ENCODE data around the gene PCNT.
"Not testable (repeated sequence)": the region's sequence is repeated elsewhere in the genome, so short reads cannot be mapped to it uniquely, and the experiment has no call there.

Gene PCNT

DNA sequence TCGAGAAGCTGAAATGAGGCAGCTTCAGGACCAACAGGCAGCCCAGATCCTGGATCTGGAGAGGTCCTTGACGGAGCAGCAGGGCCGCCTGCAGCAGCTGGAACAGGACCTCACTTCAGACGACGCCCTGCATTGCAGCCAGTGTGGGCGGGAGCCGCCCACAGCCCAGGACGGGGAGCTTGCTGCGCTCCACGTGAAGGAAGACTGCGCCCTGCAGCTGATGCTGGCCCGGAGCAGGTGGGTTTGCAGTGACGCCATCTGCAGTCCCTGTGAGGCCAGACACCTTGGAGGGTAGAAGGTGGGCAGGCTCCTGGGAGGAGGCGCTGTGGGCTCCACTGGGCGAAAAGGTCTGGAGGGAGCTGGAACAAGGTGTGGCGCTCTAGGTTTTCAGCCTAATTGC lies 39.7 kb downstream of the PCNT start:
- DNase-seq, result no peak

DNA sequence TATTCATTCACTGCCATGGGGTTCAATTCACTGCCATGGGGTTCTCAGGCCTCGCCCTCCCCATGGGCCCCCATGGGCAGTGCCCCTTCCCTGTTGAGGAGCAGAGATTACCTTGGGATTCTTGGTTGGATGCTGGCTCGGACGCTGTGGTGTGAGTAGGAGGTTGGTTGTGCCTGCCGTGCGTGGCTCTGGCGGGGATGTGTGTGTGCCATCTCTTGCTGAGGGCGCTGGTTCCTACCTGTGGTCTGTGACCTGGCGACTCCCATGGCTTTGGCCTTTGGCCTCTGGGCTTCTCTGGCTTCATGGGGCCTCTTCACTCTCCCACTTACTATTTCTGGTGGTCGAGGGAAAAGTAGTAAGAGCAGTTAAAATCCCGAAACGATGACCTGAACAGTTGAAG lies 42.1 kb downstream of the PCNT start:
- DNase-seq, result no peak

- no peak for DNase-seq
Observed at GRCh38 chr21:46366561-46366960, 42.6 kb downstream of the PCNT start.

DNA sequence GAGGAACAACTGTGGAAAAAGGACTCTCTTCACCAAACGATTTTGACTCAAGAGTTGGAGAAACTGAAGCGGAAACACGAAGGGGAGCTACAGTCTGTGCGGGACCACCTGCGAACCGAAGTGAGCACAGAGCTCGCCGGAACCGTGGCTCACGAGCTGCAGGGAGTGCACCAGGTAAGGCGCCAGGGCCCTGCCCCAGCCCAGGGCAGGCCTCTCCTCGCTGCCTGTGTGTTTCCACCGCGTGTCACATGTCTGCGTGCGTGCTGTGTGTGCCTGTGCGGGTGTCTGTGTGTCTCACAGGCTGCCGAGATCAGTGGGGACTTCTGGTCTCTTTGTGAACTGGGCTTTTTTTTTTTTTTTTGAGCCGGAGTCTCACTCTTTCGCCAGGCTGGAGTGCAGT lies 43.0 kb downstream of the PCNT start:
- DNase-seq, result no peak

DNA sequence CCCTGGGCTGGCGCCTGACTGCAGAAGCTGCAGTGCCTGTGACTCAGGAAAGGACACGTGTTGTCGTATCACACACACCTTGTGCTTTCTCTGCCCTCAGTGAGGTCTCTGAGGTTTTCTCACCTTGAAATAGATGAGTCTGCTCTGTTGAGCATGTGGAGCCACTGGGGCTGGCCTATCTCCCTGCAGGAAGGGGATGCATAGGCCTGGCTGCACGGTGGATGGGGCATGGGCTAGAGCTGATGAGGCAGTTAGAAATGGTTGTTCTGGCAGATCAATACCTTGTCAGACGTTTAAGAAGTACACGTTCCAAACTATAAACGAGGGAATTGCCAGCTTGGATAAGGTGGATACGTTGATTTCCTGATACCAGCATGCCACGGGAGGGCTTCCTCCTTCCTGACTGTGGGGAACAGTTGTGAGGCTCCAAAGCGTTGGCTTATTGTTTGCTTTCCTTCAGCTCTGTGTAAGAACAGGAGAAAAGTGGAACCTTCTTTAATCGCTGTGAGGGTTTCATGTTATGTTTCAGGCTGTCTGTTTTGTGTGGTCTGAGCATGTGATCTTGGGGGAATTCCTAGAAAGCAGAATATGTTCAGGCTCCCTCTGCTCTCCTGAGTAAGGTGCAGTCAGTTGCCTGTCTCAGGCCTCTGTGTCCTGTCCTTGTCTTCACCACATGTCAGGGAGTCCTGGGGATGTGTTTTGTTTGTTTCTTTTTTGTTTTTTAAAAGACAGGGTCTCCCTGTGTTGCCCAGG lies 44.8 kb downstream of the PCNT start:
- DNase-seq, result no peak

DNA sequence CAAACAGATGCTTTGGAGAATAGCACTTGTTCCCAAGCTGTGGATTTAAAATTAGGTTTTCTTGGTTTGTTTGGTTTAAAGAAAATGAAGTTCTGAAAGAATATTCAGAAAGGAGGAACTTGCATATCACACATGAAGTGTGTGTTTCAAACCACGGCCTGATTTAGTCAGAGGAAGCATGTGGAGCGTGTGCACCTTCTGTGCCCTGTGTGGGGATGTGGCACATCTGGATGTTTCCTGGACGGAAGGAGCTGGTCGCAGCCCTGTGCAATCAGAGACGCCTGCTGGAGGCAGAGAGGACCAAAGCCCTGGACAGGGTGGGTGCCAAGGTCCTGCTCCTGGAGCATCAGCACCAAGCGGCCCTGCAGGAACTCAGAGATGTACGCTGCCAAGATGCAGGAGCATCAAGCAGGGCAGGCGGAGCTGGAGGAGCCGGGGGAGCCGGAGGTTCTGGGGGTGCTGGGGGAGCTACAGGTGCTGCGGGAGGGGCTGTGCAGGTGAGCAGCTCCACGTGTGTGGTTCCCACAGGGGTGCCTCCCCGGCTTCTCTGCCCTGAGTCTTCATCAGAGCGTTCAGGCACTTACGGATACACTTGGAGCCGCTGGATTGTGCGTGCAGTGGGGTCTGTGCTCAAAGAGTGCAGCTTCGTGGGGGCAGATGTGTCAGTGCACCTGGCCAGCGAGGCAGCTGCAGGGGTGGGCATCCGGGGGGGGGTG lies 45.7 kb downstream of the PCNT start:
- DNase-seq, result no peak

DNA sequence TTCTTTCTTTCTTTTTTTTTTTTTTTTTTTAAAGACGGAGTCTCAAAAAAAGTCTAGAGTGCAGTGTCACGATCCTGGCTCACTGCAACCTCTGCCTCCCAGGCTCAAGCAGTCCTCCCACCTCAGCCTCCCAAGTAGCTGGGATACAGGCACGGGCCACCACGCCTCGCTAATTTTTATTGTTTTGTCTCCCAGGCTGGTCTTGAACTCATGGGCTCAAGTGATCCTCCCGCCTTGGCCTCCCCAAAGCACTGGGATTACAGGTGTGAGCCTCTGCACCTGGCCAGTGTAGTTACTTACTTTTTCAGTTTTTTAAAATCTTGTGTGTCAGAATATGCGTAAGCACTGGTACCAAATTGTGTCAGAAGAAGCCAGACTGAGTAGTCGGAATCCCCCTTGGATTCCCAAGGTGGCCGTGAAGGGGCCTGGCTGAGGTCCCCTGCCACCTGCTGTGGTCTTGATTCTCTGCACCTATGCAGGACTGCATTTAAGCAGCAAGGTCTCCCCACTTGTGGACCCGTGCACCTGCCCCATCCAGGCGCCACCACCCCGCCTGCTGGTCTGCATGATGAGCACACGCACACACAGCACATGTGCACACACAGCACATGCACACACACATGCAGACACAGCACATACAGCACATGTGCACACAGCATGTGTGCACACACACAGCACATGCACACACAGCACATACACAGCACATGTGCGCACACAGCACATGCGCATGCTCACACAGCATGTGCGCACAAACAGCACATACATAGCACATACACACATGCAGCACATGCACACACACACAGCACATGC lies 47.5 kb downstream of the PCNT start:
- DNase-seq, result no peak

DNA sequence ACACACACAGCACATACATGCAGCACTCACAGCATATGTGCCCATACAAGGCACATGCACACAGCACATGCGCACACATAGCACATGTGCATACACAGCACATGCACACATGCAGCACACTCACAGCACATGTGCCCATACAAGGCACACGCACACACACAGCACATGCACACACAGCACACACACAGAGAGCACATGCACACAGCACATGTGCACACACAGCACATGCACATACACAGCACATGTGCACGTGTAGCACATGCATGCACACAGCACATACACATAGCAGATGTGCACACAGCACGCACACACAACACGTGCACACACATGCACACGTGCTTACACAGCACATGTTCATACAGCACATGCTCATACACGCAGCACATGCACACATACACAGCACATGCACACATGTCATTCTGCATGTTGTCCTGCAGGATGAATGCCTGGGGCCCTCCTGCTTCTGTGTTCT lies 48.1 kb downstream of the PCNT start:
- no peak for DNase-seq

GRCh38 chr21:46372947-46373346 lies 49.0 kb downstream of the PCNT start:
- not testable (repeated sequence) for DNase-seq

GRCh38 chr21:46374761-46375389 lies 50.9 kb downstream of the PCNT start:
- DNase-seq, result no peak

GRCh38 chr21:46375560-46376230 lies 51.7 kb downstream of the PCNT start:
- no peak for DNase-seq

DNA sequence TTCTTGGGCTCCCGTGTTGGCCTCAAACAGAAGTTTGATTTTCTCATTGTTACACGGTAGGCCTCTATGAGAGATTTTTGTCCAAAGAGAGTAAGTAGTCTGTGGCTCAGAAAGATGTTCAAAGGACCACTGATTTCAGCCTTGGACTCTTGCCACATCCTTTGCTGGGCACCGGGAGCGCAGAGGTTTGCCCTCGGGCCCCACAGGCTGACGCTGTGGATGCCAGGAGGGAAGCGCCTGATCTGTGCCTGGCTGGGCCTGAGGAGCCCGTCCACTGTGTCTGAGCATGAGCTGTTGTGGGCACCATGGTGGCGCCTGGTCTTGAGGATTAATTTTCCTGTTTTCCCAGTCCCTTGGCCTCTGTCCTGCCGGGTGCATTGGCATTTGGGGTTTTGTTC lies 52.3 kb downstream of the PCNT start:
- no peak for DNase-seq

DNA sequence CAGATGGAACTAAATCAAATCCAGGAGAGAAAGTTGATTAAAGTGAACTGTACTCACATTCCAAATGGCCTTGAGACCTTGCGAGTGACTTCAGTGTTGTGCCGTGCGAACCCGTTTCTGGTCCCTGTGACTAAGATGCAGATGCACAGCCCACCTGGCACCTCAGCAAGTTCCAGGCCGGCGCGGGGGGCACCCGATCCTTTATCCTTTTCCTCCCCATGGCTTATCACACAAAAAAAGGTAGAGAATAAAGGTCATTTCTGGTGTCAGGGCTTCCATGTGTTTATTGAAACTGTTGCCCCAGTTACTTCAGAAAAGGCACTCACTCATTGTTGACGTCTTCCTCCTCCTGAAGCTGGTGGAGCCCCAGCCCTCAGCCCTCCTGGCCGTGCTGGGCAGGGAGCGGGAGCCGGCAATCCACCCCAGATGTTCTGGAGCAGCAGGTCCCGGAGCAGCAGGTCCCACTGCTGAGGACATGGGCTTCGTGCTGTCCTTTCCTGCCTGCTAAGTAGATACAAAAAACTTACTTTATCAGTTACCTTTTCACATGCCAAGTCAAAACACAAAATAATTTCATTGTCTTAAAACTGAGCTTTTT lies 53.0 kb downstream of the PCNT start:
- DNase-seq, result no peak

- no peak for DNase-seq
Observed at GRCh38 chr21:46377789-46378188, 53.8 kb downstream of the PCNT start.

DNA sequence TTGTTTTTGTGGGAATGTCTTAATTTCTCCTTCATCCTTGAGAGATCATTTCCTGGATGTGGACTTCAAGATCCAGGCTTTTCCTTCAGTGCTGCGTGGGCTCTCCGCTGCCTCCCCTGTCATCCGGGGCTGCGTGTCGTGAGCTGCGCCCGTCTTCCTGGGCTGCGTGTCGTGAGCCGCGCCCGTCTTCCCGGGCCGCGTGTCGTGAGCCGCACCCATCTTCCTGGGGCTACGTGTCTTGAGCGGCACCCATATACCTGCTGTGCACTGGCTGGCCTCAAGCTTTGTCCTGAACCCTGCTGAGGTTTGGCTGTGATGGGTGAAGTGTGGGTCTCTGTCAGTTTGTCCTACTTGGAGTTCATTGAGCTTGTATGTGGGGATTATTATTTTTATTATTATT lies 55.1 kb downstream of the PCNT start:
- DNase-seq, result no peak

GRCh38 chr21:46379691-46380090 lies 55.7 kb downstream of the PCNT start:
- no peak for DNase-seq

- DNase-seq, result no peak
Observed at GRCh38 chr21:46381541-46381940, 57.6 kb downstream of the PCNT start.

DNA sequence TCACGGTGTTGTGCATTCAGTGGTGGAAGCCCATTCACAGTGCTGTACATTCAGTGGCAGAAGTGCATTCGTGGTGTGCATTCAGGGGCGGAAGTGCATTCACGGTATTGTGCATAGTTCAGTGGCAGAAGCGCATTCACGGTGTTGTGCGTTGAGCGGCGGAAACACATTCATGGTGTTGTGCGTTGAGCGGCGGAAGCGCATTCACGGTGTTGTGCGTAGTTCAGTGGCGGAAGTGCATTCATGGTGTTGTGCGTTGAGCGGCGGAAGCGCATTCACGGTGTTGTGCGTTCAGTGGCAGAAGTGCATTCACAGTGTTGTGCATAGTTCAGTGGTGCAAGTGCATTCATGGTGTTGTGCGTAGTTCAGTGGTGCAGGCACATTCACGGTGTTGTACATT lies 60.6 kb downstream of the PCNT start:
- DNase-seq, result no peak

- no peak for DNase-seq
Observed at GRCh38 chr21:46385846-46386733, 62.1 kb downstream of the PCNT start.

GRCh38 chr21:46386734-46387088 lies 62.8 kb downstream of the PCNT start:
- no peak for DNase-seq

DNA sequence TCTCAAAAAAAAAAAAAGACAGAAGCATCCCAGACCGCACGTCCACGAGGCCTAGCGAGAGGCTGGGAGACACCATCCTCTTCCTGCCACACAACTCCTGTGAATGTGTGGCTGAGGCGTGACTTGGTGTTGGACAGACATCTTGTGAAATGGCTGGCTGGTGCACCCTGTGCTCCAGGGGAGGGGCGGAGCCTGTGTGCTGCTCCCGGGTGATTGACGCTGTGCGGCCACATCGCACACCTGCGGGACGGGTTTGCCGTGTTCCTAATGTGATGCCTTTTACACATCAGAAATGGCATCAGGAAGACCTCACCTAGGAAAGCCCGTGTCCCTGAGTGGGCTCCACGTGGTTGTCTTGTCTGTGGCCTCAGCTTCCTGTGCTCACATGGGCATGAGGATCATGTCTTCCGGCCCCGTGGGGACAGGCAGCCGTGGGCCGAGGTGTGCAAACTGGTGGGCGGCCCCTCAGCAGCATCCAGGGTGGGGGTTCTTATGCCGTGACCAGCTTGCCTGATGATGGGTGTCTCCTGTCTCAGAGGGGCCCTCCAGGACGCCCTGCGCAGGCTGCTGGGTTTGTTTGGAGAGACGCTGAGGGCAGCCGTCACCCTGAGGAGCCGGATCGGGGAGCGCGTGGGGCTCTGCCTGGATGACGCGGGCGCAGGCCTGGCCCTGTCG lies 64.4 kb downstream of the PCNT start:
- DNase-seq, result no peak
